Panc1 (cell line): ENCODE measurements around the gene INTS6L. TPM values are rescaled to one million over a fixed set of nuclear protein-coding genes. Genes with fewer than 3 reads are reported as not detected.

Experiments used
- ATAC-seq: fragments of 200-7000 bp; cut with Tn5 transposase; 2 replicates; pipeline ENCODE4 v1.9.1; 2020; ENCODE audit warnings: mild to moderate bottlenecking, moderate library complexity
- Bru-seq: library from RNA; stranded (reverse); fragments of 400-500 nt; gene quantifications from one replicate; lab custom pipeline; 2021; lab: Mats Ljungman, UMichigan
- BruChase-seq, 2 experiments: library from RNA; stranded (reverse); fragments of 400-500 nt; gene quantifications; one replicate each; lab custom pipeline; 2021; lab: Mats Ljungman, UMichigan
- BruUV-seq: library from RNA; stranded (reverse); fragments of 400-500 nt; replicated peaks from 2 replicates; lab custom pipeline; 2021; lab: Mats Ljungman, UMichigan
- CTCF ChIA-PET: fragments of 300-600 bp; sonication (Branson Sonifier 250); formaldehyde crosslinking; loops from one replicate; lab custom pipeline; 2022; ENCODE audit warnings: antibody characterized with exemption; lab: Charles Lee
- POLR2A ChIA-PET: fragments of 300-600 bp; sonication (Branson Sonifier 250); formaldehyde crosslinking; loops from one replicate; lab custom pipeline; 2022; ENCODE audit warnings: antibody characterized with exemption; lab: Charles Lee
- DNase-seq: peaks from one replicate; pipeline ENCODE4 v3.0.0-alpha.2; 2010; ENCODE audit warnings: low read depth, low spot score
- H3K27ac ChIP-seq: 2 replicates; pipeline ENCODE4 v1.5.1; 2011; ENCODE audit warnings: mild to moderate bottlenecking, low read length, inconsistent platforms
- H3K27me3 ChIP-seq: fragments of 200-500 bp; sonication (Bioruptor generic); 2 replicates; pipeline ENCODE4 v1.6.0; 2014; ENCODE audit warnings: low read length, inconsistent platforms; ENCODE audit not compliant: control insufficient read depth, insufficient read depth
- H3K36me3 ChIP-seq: fragments of 200-500 bp; sonication (Bioruptor generic); 2 replicates; pipeline ENCODE4 v1.5.1; 2014; ENCODE audit warnings: inconsistent platforms, mild to moderate bottlenecking, low read length, moderate library complexity; ENCODE audit not compliant: control insufficient read depth, insufficient read depth
- H3K4me1 ChIP-seq: 2 replicates; pipeline ENCODE4 v1.5.1; 2011; ENCODE audit warnings: inconsistent platforms, mild to moderate bottlenecking, low read length, moderate library complexity; ENCODE audit not compliant: control insufficient read depth, insufficient read depth
- H3K4me3 ChIP-seq, 2 experiments: 2 replicates each; pipeline ENCODE4 v1.5.1; 2011 to 2012; ENCODE audit warnings: low read depth in 2 of 2, low read length in 2 of 2, mild to moderate bottlenecking in 2 of 2, inconsistent platforms in 1 of 2, moderate library complexity in 1 of 2
- H3K9me3 ChIP-seq: fragments of 200-500 bp; sonication (Bioruptor generic); 2 replicates; pipeline ENCODE4 v1.5.1; 2014; ENCODE audit warnings: low read depth, mild to moderate bottlenecking, inconsistent platforms, low read length, moderate library complexity; ENCODE audit not compliant: control insufficient read depth, insufficient read depth
- POLR2AphosphoS5 ChIP-seq: IDR thresholded peaks from 2 replicates; pipeline ENCODE4 v1.6.1; 2012; ENCODE audit warnings: mild to moderate bottlenecking, low read depth, low read length, moderate library complexity
- SIN3A ChIP-seq: IDR thresholded peaks from 2 replicates; pipeline ENCODE4 v1.6.1; 2012; ENCODE audit warnings: low read depth, mild to moderate bottlenecking, low read length, moderate library complexity, borderline replicate concordance; ENCODE audit not compliant: insufficient read depth
- TCF7L2 ChIP-seq: IDR thresholded peaks from 2 replicates; pipeline ENCODE4 v1.6.1; 2011; ENCODE audit warnings: mild to moderate bottlenecking, low read depth, low read length, inconsistent platforms
- in situ Hi-C: cut with HindIII; loops from 2 replicates; pipeline ENCODE4 v1.10.0; 2016; ENCODE audit warnings: low sequenced_read_pairs, low pct_unique_long_range_greater_than_20kb
- intact Hi-C: fragments of 100-400 bp; cut with micrococcal nuclease; formaldehyde crosslinking; loops from one replicate; pipeline ENCODE4 v1.10.0; 2022; ENCODE audit not compliant: unreplicated experiment
- long read RNA-seq: library from polyadenylated mRNA; unstranded; transcript quantifications from one replicate; pipeline ENCODE4 v2.0.0, GENCODE V29; 2021; ENCODE audit not compliant: unreplicated experiment
- polyA plus RNA-seq: library from polyadenylated mRNA; unstranded; fragments of >200 nt; gene quantifications from one replicate; pipeline ENCODE4 v1.2.1, GENCODE V29; 2012; ENCODE audit warnings: missing spikeins; ENCODE audit not compliant: insufficient read length
- total RNA-seq: library from RNA; stranded (reverse); gene quantifications from one replicate; pipeline ENCODE4 v1.2.1, GENCODE V29; 2021; ENCODE audit not compliant: unreplicated experiment
- TF ChIP-seq, protein P1 (sequence below), 2 experiments: IDR thresholded peaks; 2 replicates each; pipeline ENCODE4 v1.6.1; 2011 to 2012; ENCODE audit warnings: low read depth in 2 of 2, control low read depth in 1 of 2, low read length in 1 of 2, mild to moderate bottlenecking in 1 of 2, moderate library complexity in 1 of 2; ENCODE audit not compliant: insufficient read depth in 1 of 2
- TF ChIP-seq, protein P2 (sequence below): fragments of 450-650 bp; IDR thresholded peaks from 2 replicates; pipeline ENCODE4 v1.5.1; 2017; ENCODE audit warnings: mild to moderate bottlenecking

Gene INTS6L, protein sequence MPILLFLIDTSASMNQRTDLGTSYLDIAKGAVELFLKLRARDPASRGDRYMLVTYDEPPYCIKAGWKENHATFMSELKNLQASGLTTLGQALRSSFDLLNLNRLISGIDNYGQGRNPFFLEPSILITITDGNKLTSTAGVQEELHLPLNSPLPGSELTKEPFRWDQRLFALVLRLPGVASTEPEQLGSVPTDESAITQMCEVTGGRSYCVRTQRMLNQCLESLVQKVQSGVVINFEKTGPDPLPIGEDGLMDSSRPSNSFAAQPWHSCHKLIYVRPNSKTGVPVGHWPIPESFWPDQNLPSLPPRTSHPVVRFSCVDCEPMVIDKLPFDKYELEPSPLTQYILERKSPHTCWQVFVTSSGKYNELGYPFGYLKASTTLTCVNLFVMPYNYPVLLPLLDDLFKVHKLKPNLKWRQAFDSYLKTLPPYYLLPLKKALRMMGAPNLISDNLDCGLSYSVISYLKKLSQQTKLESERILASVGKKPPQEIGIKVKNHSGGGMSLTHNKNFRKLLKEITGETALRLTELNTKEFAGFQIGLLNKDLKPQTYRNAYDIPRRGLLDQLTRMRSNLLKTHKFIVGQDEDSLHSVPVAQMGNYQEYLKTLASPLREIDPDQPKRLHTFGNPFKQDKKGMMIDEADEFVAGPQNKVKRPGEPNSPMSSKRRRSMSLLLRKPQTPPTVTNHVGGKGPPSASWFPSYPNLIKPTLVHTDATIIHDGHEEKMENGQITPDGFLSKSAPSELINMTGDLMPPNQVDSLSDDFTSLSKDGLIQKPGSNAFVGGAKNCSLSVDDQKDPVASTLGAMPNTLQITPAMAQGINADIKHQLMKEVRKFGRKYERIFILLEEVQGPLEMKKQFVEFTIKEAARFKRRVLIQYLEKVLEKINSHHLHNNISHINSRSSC
- total RNA-seq (19.6 TPM), Bru-seq, nascent RNA (percentile 73 among the genes with signal in this experiment), BruChase-seq, experiment 1, labeled RNA remaining after a 2-hour chase (percentile 86 among the genes with signal in this experiment), BruChase-seq, experiment 2, labeled RNA remaining after a 6-hour chase (percentile 74 among the genes with signal in this experiment)
- 8.9 TPM for polyA plus RNA-seq
- long read RNA-seq, partial matches to known transcripts, result 10 of 21 reads
- long read RNA-seq, other reads (novel, unspliced or antisense), result 9 of 21 reads

DNA sequence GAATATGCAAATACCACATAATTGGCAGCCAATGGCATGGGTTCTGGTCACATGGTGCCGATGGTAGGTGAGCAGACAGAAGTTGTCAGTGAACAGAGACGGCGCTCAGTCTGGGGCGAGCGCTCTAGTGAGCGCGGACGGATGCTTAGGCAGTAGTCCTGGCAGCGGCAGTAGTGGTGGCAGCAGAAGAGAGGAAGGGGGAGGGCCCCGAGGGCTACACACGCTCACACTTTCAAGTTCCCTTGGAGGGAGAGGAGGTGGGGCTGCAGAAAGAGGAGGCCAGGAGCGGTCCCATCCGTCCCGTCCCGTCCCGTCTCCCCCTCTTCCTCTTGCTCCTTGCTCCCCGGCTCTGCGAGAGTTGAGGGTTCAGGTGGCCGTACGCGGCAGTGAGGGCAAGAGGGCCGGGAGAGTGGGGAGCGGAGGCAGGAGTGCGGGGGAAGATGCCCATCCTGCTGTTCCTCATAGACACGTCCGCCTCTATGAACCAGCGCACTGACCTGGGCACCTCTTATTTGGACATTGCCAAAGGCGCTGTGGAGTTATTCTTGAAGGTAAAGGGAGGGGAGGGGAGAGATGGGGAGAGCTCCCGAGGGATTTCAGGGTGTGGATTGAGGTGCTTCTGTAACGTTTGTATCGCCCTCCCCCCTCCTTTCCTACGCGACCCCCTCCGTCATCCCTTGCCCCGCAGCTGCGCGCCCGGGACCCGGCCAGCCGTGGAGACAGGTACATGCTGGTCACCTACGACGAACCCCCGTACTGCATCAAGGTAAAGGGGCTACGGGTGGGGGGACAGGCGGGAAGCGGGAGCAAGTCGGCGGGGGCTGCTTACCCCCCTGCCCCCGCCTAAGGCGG is at the start of gene INTS6L:
TSS of gene INTS6L (plus strand) at position 108 of the 852 bp plus-strand sequence. CDS start at position 441, 333 bp downstream.
- peak within 1 kb of the TSS; percentile 78 for H3K27ac ChIP-seq
- no peaks in the 10 kb centered on the region for H3K36me3 ChIP-seq
- no peaks in the 10 kb centered on the region for H3K9me3 ChIP-seq
- peaks cover 6% of the 10 kb centered on the region for H3K4me1 ChIP-seq
- peak; percentile 82 for DNase-seq
- peak within 1 kb of the TSS; percentile 80 to 81 for H3K4me3 ChIP-seq
- ATAC-seq, result peak; percentile 82
- TF ChIP-seq POLR2AphosphoS5 (peak; percentile 90), SIN3A (peak; percentile 50; the same call in 1 of the 2 replicates)
- TF ChIP-seq, protein P1, sequence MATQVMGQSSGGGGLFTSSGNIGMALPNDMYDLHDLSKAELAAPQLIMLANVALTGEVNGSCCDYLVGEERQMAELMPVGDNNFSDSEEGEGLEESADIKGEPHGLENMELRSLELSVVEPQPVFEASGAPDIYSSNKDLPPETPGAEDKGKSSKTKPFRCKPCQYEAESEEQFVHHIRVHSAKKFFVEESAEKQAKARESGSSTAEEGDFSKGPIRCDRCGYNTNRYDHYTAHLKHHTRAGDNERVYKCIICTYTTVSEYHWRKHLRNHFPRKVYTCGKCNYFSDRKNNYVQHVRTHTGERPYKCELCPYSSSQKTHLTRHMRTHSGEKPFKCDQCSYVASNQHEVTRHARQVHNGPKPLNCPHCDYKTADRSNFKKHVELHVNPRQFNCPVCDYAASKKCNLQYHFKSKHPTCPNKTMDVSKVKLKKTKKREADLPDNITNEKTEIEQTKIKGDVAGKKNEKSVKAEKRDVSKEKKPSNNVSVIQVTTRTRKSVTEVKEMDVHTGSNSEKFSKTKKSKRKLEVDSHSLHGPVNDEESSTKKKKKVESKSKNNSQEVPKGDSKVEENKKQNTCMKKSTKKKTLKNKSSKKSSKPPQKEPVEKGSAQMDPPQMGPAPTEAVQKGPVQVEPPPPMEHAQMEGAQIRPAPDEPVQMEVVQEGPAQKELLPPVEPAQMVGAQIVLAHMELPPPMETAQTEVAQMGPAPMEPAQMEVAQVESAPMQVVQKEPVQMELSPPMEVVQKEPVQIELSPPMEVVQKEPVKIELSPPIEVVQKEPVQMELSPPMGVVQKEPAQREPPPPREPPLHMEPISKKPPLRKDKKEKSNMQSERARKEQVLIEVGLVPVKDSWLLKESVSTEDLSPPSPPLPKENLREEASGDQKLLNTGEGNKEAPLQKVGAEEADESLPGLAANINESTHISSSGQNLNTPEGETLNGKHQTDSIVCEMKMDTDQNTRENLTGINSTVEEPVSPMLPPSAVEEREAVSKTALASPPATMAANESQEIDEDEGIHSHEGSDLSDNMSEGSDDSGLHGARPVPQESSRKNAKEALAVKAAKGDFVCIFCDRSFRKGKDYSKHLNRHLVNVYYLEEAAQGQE (IDR thresholded peaks at IDR 0.05; ENCODE audit: insufficient read depth in 1 of 2, low read depth in 2 of 2, low read length in 1 of 2), result no peak
- CTCF ChIA-PET, result no interaction called here
- intact Hi-C loops (no loop called here), in situ Hi-C loops (no loop called here)
- no peaks in the 10 kb centered on the region for H3K27me3 ChIP-seq
- POLR2A ChIA-PET, result interaction anchor here (0.6 kb wide), 2 partner anchors 183 to 1263 kb away, joined by 3 to 5 read pairs; no protein-coding TSS in a partner anchor
- TSS peak; percentile 11 for BruUV-seq

DNA sequence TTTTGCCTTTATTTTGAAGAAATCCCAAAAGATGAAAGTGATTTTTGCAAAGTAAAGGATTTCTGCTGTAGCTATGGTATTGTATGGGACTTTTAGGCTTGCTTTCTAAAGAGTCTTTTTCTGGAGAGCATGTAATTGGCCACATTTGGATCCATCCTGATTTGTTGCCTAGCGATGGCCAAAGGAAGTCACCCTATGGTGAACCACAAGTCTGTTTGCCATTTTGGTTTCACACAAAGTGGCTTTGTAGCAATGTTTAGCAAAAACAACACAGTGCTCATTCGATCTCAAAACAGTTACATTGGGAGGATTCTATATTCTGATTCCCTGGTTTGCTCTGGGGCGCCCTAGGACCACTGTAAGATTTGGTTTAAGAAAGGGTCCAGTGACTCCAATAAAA is 44.1 kb upstream of the INTS6L start:
- in situ Hi-C loops (no loop called here), intact Hi-C loops (no loop called here)
- no peak overlapping the region for H3K27ac ChIP-seq
- no peaks in the 10 kb centered on the region for H3K9me3 ChIP-seq
- CTCF ChIA-PET, result no interaction called here
- no peak overlapping the region for H3K4me3 ChIP-seq
- BruUV-seq, result no TSS peak
- H3K36me3 ChIP-seq, result no peaks in the 10 kb centered on the region
- no peaks in the 10 kb centered on the region for H3K4me1 ChIP-seq
- POLR2A ChIA-PET, result no interaction called here
- DNase-seq, result no peak
- no peak for ATAC-seq
- peaks cover 4% of the 10 kb centered on the region; the same call in 1 of the 2 replicates for H3K27me3 ChIP-seq
- TF ChIP-seq TCF7L2 (no peak), SIN3A (no peak), POLR2AphosphoS5 (no peak)
- TF ChIP-seq, protein P2, sequence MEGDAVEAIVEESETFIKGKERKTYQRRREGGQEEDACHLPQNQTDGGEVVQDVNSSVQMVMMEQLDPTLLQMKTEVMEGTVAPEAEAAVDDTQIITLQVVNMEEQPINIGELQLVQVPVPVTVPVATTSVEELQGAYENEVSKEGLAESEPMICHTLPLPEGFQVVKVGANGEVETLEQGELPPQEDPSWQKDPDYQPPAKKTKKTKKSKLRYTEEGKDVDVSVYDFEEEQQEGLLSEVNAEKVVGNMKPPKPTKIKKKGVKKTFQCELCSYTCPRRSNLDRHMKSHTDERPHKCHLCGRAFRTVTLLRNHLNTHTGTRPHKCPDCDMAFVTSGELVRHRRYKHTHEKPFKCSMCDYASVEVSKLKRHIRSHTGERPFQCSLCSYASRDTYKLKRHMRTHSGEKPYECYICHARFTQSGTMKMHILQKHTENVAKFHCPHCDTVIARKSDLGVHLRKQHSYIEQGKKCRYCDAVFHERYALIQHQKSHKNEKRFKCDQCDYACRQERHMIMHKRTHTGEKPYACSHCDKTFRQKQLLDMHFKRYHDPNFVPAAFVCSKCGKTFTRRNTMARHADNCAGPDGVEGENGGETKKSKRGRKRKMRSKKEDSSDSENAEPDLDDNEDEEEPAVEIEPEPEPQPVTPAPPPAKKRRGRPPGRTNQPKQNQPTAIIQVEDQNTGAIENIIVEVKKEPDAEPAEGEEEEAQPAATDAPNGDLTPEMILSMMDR, result no peak
- TF ChIP-seq, protein P1 (IDR thresholded peaks at IDR 0.05; ENCODE audit: insufficient read depth in 1 of 2, low read depth in 2 of 2, low read length in 1 of 2), result no peak
